HepG2 (cell line): Measurements from ENCODE around the gene BLOC1S4. TPM values are rescaled to one million over a fixed set of nuclear protein-coding genes. Genes with fewer than 3 reads are reported as not detected.

ENCODE experiments used
- ATAC-seq: fragments of 200-7000 bp; cut with Tn5 transposase; 3 replicates; pipeline ENCODE4 v1.9.1; 2020; ENCODE audit warnings: mild to moderate bottlenecking, moderate library complexity
- BruUV-seq: library from RNA; stranded (reverse); fragments of 400-500 nt; replicated peaks from 2 replicates; lab custom pipeline; 2021; lab: Mats Ljungman, UMichigan
- CTCF ChIA-PET: fragments of 300-600 bp; formaldehyde crosslinking; extraction: SDS; loops from one replicate; lab custom pipeline; 2021; ENCODE audit warnings: low total read pairs, inconsistent platforms, low intra/inter-chr PET ratio; lab: Yijun Ruan, JAX
- POLR2A ChIA-PET: fragments of 350-600 bp; sonication (Branson Sonifier 250); formaldehyde crosslinking; loops from one replicate; lab custom pipeline; 2020; ENCODE audit warnings: antibody characterized with exemption, inconsistent platforms; lab: Yijun Ruan, JAX
- DNase-seq: peaks from one replicate; pipeline ENCODE4 v3.0.0-alpha.2; 2015; ENCODE audit warnings: low spot score
- FAIRE-seq: peaks from 3 replicates; lab custom pipeline; 2011; peaks lifted over from hg19 to GRCh38; lab: Jason Lieb, UNC
- H2AFZ ChIP-seq: one replicate; pipeline ENCODE4 v1.6.1; 2011; ENCODE audit warnings: low read length, inconsistent platforms
- H3K27ac ChIP-seq: fragments of 300-600 bp; 3 replicates; pipeline ENCODE4 v1.8.0; 2011; ENCODE audit warnings: mixed run types, mild to moderate bottlenecking, mixed read lengths, low read length, inconsistent platforms; ENCODE audit not compliant: insufficient read depth; ENCODE audit errors: extremely low read length
- H3K27me3 ChIP-seq, 2 experiments: fragments of 200-600 bp in 1 of 2; 2 replicates in 1 of 2; 3 replicates in 1 of 2; pipeline versions ENCODE4 v1.6.0 to v1.8.0; 2011; ENCODE audit warnings: low read length in 2 of 2, mild to moderate bottlenecking in 2 of 2, moderate library complexity in 2 of 2, inconsistent platforms in 1 of 2; ENCODE audit not compliant: insufficient read depth in 2 of 2, control insufficient read depth in 1 of 2
- H3K36me3 ChIP-seq, 2 experiments: fragments of 200-600 bp in 1 of 2; replicated peaks in 1 of 2; 2 replicates in 1 of 2; 3 replicates in 1 of 2; pipeline versions ENCODE4 v1.5.1 to v1.8.0; 2011; ENCODE audit warnings: low read length in 2 of 2, inconsistent platforms in 1 of 2; ENCODE audit not compliant: insufficient read depth in 2 of 2, control insufficient read depth in 1 of 2
- H3K4me1 ChIP-seq: 2 replicates; pipeline ENCODE4 v1.5.1; 2012; ENCODE audit warnings: low read length, inconsistent platforms; ENCODE audit not compliant: insufficient read depth
- H3K4me2 ChIP-seq: 2 replicates; pipeline ENCODE4 v1.6.0; 2011; ENCODE audit warnings: low read depth, low read length, inconsistent platforms
- H3K4me3 ChIP-seq, 3 experiments: fragments of 200-600 bp in 1 of 3; sonication (generic), shearing (Covaris generic) in 1 of 3; replicated peaks in 1 of 3; 2 replicates each; pipeline ENCODE4 v1.5.1; 2011 to 2016; ENCODE audit warnings: low read length in 3 of 3, inconsistent platforms in 2 of 3, low read depth in 2 of 3, mild to moderate bottlenecking in 2 of 3, control low read depth in 1 of 3, mixed read lengths in 1 of 3; ENCODE audit not compliant: insufficient read depth in 1 of 3
- H3K79me2 ChIP-seq: one replicate; pipeline ENCODE4 v1.6.1; 2011; ENCODE audit warnings: low read length, inconsistent platforms; ENCODE audit not compliant: insufficient read depth
- H3K9ac ChIP-seq: 2 replicates; pipeline ENCODE4 v1.6.0; 2011; ENCODE audit warnings: mild to moderate bottlenecking, low read depth, low read length, inconsistent platforms; ENCODE audit not compliant: insufficient read depth
- H3K9me3 ChIP-seq: 2 replicates; pipeline ENCODE4 v1.5.1; 2012; ENCODE audit warnings: mild to moderate bottlenecking, low read length
- H4K20me1 ChIP-seq: 2 replicates; pipeline ENCODE4 v1.6.0; 2011; ENCODE audit warnings: inconsistent platforms, mild to moderate bottlenecking, low read length, moderate library complexity; ENCODE audit not compliant: insufficient read depth
- ARHGAP35 ChIP-seq: sonication (generic); formaldehyde crosslinking; IDR thresholded peaks from 2 replicates; pipeline ENCODE4 v1.9.0; 2022; ENCODE audit warnings: mild to moderate bottlenecking, inconsistent platforms, moderate library complexity, missing genetic modification reagents, borderline replicate concordance
- DR1 ChIP-seq: sonication (generic); formaldehyde crosslinking; IDR thresholded peaks from 2 replicates; pipeline ENCODE4 v1.8.0; 2021; ENCODE audit warnings: mild to moderate bottlenecking, missing genetic modification reagents, inconsistent platforms
- HOXA3 ChIP-seq: sonication (generic); formaldehyde crosslinking; IDR thresholded peaks from 2 replicates; pipeline ENCODE4 v1.5.0; 2020; ENCODE audit warnings: missing genetic modification reagents
- RARA ChIP-seq: IDR thresholded peaks from 2 replicates; pipeline ENCODE4 v1.6.1; 2016; ENCODE audit warnings: missing genetic modification reagents, missing compliant biosample characterization
- ZMYM4 ChIP-seq: sonication (generic); formaldehyde crosslinking; IDR thresholded peaks from 2 replicates; pipeline ENCODE4 v1.8.1; 2023; ENCODE audit warnings: mild to moderate bottlenecking, missing genetic modification reagents
- ZNF274 ChIP-seq: sonication (generic); formaldehyde crosslinking; IDR thresholded peaks from 2 replicates; pipeline ENCODE4 v1.5.1; 2020; ENCODE audit warnings: mild to moderate bottlenecking, missing genetic modification reagents
- ZNF589 ChIP-seq: sonication (generic); formaldehyde crosslinking; conservative IDR thresholded peaks from 2 replicates; pipeline ENCODE4 v1.8.0; 2022; ENCODE audit warnings: mild to moderate bottlenecking, moderate library complexity, missing genetic modification reagents
- WGBS: methylation state at CpG from one replicate; pipeline ENCODE4 v1.1.6; 2017; ENCODE audit warnings: low lambda C conversion rate; 5-methylcytosine and 5-hydroxymethylcytosine counted together
- in situ Hi-C: cut with HindIII; loops from 2 replicates; pipeline ENCODE4 v1.10.0; 2017; ENCODE audit warnings: low pct_unique_long_range_greater_than_20kb; ENCODE audit not compliant: extremely low pct_ligation_motif_present
- intact Hi-C: fragments of 100-400 bp; cut with micrococcal nuclease; formaldehyde crosslinking; loops from one replicate; pipeline ENCODE4 v1.10.0; 2022; ENCODE audit not compliant: unreplicated experiment
- polyA plus RNA-seq, 8 experiments: library from polyadenylated mRNA; depleted of rRNA in 3 of 8; stranded (reverse) in 7 of 8; unstranded in 1 of 8; fragments of >200 nt; fragmentation: Illumina TruSeq in 4 of 8; extraction: Trizol in 4 of 8; gene quantifications; 2 replicates each; pipeline versions ENCODE4 v1.2.1 to v1.2.3, GENCODE V29; 2011 to 2016; ENCODE audit warnings: low read depth in 4 of 8, missing spikeins in 1 of 8, mixed read lengths in 1 of 8; ENCODE audit not compliant: insufficient read depth in 1 of 8
- total RNA-seq, 5 experiments: library from RNA; depleted of rRNA; stranded (reverse); fragments of >200 nt; fragmentation: Illumina TruSeq; extraction: Trizol; gene quantifications; 2 replicates each; pipeline ENCODE4 v1.2.3, GENCODE V29; 2016; ENCODE audit warnings: low read depth in 1 of 5
- TF ChIP-seq, protein P1 (sequence below): sonication (generic); formaldehyde crosslinking; IDR thresholded peaks from 2 replicates; pipeline ENCODE4 v1.5.0; 2020; ENCODE audit warnings: mild to moderate bottlenecking, missing genetic modification reagents, moderate library complexity
- TF ChIP-seq, protein P2 (sequence below): sonication (generic); formaldehyde crosslinking; IDR thresholded peaks from 2 replicates; pipeline ENCODE4 v1.4.0; 2020; ENCODE audit warnings: missing genetic modification reagents
- TF ChIP-seq, protein P3 (sequence below), 2 experiments: IDR thresholded peaks; 2 replicates each; pipeline ENCODE4 v1.6.1; 2011 to 2012; ENCODE audit warnings: low read length in 2 of 2, borderline replicate concordance in 1 of 2, low read depth in 1 of 2, mild to moderate bottlenecking in 1 of 2, moderate library complexity in 1 of 2
- TF ChIP-seq, protein P4 (sequence below): sonication (generic); formaldehyde crosslinking; IDR thresholded peaks from 2 replicates; pipeline ENCODE4 v1.5.0; 2020; ENCODE audit warnings: missing genetic modification reagents, mild to moderate bottlenecking, borderline replicate concordance

Gene BLOC1S4
- total and polyA plus RNA-seq, 2 of the 13 experiments (the other 11 are each of a cell fraction or from before 2014, with no cell fraction given): 15.5 to 20.9 TPM

DNA sequence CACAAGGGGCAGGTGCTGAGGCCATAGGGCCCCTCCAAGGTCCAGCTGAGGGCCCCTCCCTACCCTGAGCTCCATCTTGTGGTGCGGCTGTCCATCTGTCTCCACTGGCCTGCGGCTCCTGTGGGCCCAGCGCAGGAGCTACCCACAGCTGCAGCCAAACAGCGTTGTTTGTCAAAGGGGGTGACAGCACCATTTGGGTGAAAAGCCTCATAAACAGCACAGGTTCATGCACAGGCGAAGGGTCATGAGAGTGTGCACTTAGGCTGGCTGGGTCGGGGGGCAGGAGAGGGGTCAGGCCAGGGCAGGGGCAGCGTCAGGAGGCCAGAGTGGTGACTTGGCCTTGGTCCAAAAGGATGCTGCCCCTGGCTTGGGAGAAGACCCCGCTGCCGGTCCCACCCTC lies 32.3 kb downstream of the BLOC1S4 start:
- Histone ChIP-seq H3K4me3 (peak overlapping the region in 1 of 3 experiments; percentile 77; a peak in 1 of 6 replicates), H3K4me1 (peaks cover 76% of the 10 kb centered on the region), H3K27ac (no peak overlapping the region), H2AFZ (no peak overlapping the region), H3K9ac (0 out of 2 replicates have a peak overlapping the region, but pooled peaks have one; percentile 65), H4K20me1 (no peaks in the 10 kb centered on the region), H3K79me2 (no peaks in the 10 kb centered on the region), H3K9me3 (no peaks in the 10 kb centered on the region), H3K36me3 (no peaks in the 10 kb centered on the region), H3K27me3 (no peaks in the 10 kb centered on the region; a peak in 1 of 5 replicates), H3K4me2 (peak overlapping the region; percentile 82)
- intact Hi-C loops (no loop called here), in situ Hi-C loops (no loop called here)
- ATAC-seq: no peak
- 53% methylated on average over 6 of the region's 9 CpGs for WGBS
- ChIA-PET CTCF (no interaction called here), POLR2A (interaction anchor here (1.2 to 9.9 kb wide), 5 partner anchors 14 to 145 kb away, joined by 4 to 207 read pairs (median 18); no protein-coding TSS in a partner anchor)
- TF ChIP-seq ZNF274 (CRISPR knock-in tag) (0 out of 2 replicates have a peak, but pooled peaks have one; percentile 42), ZMYM4 (CRISPR knock-in tag) (no peak), HOXA3 (CRISPR knock-in tag) (0 out of 2 replicates have a peak, but pooled peaks have one; percentile 1), ARHGAP35 (CRISPR knock-in tag) (peak; percentile 28; the same call in 1 of the 2 replicates), RARA (0 out of 2 replicates have a peak, but pooled peaks have one; percentile 14), ZNF589 (CRISPR knock-in tag) (no peak), DR1 (CRISPR knock-in tag) (no peak)
- TF ChIP-seq, protein P1, sequence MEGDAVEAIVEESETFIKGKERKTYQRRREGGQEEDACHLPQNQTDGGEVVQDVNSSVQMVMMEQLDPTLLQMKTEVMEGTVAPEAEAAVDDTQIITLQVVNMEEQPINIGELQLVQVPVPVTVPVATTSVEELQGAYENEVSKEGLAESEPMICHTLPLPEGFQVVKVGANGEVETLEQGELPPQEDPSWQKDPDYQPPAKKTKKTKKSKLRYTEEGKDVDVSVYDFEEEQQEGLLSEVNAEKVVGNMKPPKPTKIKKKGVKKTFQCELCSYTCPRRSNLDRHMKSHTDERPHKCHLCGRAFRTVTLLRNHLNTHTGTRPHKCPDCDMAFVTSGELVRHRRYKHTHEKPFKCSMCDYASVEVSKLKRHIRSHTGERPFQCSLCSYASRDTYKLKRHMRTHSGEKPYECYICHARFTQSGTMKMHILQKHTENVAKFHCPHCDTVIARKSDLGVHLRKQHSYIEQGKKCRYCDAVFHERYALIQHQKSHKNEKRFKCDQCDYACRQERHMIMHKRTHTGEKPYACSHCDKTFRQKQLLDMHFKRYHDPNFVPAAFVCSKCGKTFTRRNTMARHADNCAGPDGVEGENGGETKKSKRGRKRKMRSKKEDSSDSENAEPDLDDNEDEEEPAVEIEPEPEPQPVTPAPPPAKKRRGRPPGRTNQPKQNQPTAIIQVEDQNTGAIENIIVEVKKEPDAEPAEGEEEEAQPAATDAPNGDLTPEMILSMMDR (CRISPR knock-in tag): peak; percentile 13; the same call in 1 of the 2 replicates
- TF ChIP-seq, protein P2, sequence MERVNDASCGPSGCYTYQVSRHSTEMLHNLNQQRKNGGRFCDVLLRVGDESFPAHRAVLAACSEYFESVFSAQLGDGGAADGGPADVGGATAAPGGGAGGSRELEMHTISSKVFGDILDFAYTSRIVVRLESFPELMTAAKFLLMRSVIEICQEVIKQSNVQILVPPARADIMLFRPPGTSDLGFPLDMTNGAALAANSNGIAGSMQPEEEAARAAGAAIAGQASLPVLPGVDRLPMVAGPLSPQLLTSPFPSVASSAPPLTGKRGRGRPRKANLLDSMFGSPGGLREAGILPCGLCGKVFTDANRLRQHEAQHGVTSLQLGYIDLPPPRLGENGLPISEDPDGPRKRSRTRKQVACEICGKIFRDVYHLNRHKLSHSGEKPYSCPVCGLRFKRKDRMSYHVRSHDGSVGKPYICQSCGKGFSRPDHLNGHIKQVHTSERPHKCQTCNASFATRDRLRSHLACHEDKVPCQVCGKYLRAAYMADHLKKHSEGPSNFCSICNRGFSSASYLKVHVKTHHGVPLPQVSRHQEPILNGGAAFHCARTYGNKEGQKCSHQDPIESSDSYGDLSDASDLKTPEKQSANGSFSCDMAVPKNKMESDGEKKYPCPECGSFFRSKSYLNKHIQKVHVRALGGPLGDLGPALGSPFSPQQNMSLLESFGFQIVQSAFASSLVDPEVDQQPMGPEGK (CRISPR knock-in tag): 0 out of 2 replicates have a peak, but pooled peaks have one; percentile 15
- TF ChIP-seq, protein P3, sequence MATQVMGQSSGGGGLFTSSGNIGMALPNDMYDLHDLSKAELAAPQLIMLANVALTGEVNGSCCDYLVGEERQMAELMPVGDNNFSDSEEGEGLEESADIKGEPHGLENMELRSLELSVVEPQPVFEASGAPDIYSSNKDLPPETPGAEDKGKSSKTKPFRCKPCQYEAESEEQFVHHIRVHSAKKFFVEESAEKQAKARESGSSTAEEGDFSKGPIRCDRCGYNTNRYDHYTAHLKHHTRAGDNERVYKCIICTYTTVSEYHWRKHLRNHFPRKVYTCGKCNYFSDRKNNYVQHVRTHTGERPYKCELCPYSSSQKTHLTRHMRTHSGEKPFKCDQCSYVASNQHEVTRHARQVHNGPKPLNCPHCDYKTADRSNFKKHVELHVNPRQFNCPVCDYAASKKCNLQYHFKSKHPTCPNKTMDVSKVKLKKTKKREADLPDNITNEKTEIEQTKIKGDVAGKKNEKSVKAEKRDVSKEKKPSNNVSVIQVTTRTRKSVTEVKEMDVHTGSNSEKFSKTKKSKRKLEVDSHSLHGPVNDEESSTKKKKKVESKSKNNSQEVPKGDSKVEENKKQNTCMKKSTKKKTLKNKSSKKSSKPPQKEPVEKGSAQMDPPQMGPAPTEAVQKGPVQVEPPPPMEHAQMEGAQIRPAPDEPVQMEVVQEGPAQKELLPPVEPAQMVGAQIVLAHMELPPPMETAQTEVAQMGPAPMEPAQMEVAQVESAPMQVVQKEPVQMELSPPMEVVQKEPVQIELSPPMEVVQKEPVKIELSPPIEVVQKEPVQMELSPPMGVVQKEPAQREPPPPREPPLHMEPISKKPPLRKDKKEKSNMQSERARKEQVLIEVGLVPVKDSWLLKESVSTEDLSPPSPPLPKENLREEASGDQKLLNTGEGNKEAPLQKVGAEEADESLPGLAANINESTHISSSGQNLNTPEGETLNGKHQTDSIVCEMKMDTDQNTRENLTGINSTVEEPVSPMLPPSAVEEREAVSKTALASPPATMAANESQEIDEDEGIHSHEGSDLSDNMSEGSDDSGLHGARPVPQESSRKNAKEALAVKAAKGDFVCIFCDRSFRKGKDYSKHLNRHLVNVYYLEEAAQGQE (IDR thresholded peaks at IDR 0.05; ENCODE audit: borderline replicate concordance in 1 of 2, low read depth in 1 of 2, low read length in 2 of 2): no peak
- TF ChIP-seq, protein P4, sequence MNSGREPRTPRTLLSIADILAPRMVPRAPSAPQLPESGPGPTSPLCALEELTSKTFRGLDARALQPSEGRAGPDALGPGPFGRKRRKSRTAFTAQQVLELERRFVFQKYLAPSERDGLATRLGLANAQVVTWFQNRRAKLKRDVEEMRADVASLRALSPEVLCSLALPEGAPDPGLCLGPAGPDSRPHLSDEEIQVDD: no peak
- no peak for FAIRE-seq
- DNase-seq: no peak
- no TSS peak for BruUV-seq
